Measurements from ENCODE around the gene ACAP2. TPM values are rescaled to one million over a fixed set of nuclear protein-coding genes. Genes with fewer than 3 reads are reported as not detected.

ACAP2 gene
- total and polyA plus RNA-seq, 4 donors, result 11.2 to 146 (median 38.7) TPM

DNA sequence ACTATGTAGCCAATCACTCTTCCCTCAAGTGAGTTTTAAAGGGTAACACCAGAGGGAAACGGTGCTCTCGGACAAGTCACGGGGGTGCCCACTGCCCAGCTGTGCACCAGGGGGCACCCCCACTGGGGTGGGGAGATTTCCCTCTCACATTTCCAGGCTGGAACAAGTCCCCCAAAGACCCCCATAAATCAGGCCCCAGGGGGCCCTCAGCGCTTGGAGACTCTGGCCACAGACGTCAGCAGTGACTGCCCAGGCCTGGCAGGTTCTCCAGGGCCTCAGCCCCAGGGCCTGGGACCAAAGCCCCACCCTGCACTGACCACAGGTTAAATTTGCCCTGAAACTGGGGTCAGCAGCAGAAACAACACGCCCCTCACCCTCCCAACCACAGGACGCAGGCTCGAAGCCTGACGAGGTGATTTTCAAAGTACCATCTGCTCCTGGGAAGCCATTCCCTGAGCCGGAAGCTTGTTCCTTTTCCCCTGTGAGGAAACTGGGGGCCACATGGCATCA lies 188.8 kb downstream of the ACAP2 start:
- TF ChIP-seq, protein P1, sequence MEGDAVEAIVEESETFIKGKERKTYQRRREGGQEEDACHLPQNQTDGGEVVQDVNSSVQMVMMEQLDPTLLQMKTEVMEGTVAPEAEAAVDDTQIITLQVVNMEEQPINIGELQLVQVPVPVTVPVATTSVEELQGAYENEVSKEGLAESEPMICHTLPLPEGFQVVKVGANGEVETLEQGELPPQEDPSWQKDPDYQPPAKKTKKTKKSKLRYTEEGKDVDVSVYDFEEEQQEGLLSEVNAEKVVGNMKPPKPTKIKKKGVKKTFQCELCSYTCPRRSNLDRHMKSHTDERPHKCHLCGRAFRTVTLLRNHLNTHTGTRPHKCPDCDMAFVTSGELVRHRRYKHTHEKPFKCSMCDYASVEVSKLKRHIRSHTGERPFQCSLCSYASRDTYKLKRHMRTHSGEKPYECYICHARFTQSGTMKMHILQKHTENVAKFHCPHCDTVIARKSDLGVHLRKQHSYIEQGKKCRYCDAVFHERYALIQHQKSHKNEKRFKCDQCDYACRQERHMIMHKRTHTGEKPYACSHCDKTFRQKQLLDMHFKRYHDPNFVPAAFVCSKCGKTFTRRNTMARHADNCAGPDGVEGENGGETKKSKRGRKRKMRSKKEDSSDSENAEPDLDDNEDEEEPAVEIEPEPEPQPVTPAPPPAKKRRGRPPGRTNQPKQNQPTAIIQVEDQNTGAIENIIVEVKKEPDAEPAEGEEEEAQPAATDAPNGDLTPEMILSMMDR (IDR thresholded peaks at IDR 0.05; ENCODE audit: control extremely low read depth, extremely low read depth), result no peak
- Histone ChIP-seq H3K4me1 (ENCODE audit: control insufficient read depth in 5 of 5, insufficient read depth in 5 of 5, low read length in 5 of 5) (peaks cover 0 to 51% (median 11%) of the 10 kb centered on the region in 5 donors), H3K36me3 (ENCODE audit: control insufficient read depth in 4 of 4, insufficient read depth in 4 of 4, low read length in 4 of 4) (peaks cover 0 to 3% (median under 1%) of the 10 kb centered on the region in 4 donors), H3K27me3 (ENCODE audit: control insufficient read depth in 3 of 3, insufficient read depth in 3 of 3, low read length in 2 of 3) (no peaks in the 10 kb centered on the region), H3K9ac (ENCODE audit: insufficient read depth in 1 of 2, low read length in 2 of 2) (no peak overlapping the region), H3K4me3 (no peak overlapping the region), H3K9me3 (ENCODE audit: control insufficient read depth in 4 of 4, insufficient read depth in 3 of 4, low read length in 3 of 4) (no peaks in the 10 kb centered on the region), H3K27ac (ENCODE audit: low read depth in 1 of 2, low read length in 1 of 2) (no peak overlapping the region)
- DNase-seq (peak; percentile 37 to 59 (median 44)), ATAC-seq (ENCODE audit: insufficient read depth, low FRiP score) (no peak)
- WGBS, 2 donors, result 89% methylated on average over 10 of the region's 10 CpGs

DNA sequence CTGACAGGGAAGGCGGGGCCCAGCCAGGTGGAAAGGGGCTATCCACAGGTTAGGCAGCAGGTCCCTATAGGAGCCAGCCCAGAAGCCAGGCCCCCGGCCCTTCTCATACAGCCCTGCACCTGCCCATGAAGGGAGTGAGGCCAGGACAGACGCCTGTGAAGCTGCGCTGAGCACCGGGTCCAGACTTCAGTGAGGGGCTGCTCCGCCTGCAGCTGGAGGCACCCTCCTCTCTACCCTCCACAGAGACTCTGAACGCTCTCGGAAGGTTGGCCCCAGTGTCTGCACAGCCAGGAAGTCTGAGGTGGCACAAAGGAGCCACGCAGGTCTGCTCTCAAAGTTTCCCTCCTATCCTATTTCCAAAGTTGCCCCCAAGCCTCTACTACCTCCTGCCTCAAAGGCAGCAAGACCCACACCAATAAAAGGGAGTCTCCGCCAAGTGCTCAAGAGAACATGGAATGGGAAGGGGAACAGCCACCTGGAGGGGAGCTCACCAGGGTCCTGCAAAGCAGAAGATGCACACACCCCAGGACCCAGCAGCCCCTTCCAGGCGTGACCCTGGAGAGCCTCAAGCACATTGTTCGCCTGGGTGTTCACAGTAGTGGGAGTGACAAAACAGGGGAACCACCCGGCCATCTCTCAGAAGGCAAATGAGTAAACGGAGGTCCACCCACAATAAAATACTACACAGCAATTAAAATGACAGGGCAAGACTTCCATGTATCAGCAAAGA lies 191.3 kb downstream of the ACAP2 start:
- TF ChIP-seq, protein P1 (IDR thresholded peaks at IDR 0.05; ENCODE audit: control extremely low read depth, extremely low read depth), result no peak
- no peak overlapping the region for H3K27ac ChIP-seq (ENCODE audit: low read depth in 1 of 2, low read length in 1 of 2)
- no peak for ATAC-seq (ENCODE audit: insufficient read depth, low FRiP score)

DNA sequence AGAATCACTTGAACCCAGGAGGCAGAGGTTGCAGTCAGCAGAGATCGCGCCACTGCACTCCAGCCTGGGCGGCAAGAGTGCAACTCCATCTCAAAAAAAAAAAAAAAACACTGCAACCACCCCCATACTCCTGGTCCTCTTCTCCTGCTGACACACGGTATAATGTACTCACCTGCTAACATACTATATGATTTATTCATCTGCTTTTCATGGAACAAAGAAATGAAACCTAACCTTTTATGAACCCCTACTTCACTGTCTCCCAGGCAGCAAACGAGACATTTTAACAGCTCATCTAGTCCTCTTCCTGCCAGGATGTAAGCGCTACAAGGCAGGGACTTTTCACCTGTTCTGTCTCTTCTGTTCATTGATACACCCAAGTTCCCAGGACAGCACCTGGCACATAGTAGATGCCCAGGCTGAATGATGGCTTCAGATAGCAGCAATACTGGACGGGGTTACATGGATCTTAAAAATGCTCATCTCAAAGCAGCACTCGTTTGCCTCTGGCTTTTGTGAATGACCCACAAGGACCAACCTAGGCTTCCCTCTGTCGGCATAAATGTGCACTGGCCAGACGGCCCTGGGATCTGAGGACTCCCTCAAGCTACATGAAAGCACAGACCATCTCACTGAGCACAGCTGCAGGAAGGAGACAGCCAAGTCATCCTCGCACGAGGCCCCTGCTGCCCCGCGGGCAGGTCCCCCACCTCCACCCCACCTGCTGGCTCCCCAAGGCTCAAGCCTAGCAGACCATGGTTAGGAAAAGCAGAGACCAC lies 192.2 kb downstream of the ACAP2 start:
- Histone ChIP-seq H3K4me3 (no peak overlapping the region), H3K27ac (ENCODE audit: low read depth in 1 of 2, low read length in 1 of 2) (no peak overlapping the region), H3K4me1 (ENCODE audit: control insufficient read depth in 5 of 5, insufficient read depth in 5 of 5, low read length in 5 of 5) (peaks cover 0 to 29% (median 4%) of the 10 kb centered on the region in 5 donors), H3K9ac (ENCODE audit: insufficient read depth in 1 of 2, low read length in 2 of 2) (no peak overlapping the region), H3K9me3 (ENCODE audit: control insufficient read depth in 4 of 4, insufficient read depth in 3 of 4, low read length in 3 of 4) (no peaks in the 10 kb centered on the region), H3K27me3 (ENCODE audit: control insufficient read depth in 3 of 3, insufficient read depth in 3 of 3, low read length in 2 of 3) (no peaks in the 10 kb centered on the region), H3K36me3 (ENCODE audit: control insufficient read depth in 4 of 4, insufficient read depth in 4 of 4, low read length in 4 of 4) (peaks cover 0 to 3% (median 0%) of the 10 kb centered on the region in 4 donors)
- peak in 1 of 3 donors; percentile 39 for DNase-seq
- TF ChIP-seq, protein P1 (IDR thresholded peaks at IDR 0.05; ENCODE audit: control extremely low read depth, extremely low read depth), result no peak
- 49 to 65% methylated on average over 14 of the region's 14 CpGs for WGBS, 2 donors
- no peak for ATAC-seq (ENCODE audit: insufficient read depth, low FRiP score)

More for the DNA sequence above, 191.3 kb downstream of the ACAP2 start:
- Histone ChIP-seq H3K36me3 (ENCODE audit: control insufficient read depth in 4 of 4, insufficient read depth in 4 of 4, low read length in 4 of 4) (peaks cover 0 to 3% (median under 1%) of the 10 kb centered on the region in 4 donors), H3K9ac (ENCODE audit: insufficient read depth in 1 of 2, low read length in 2 of 2) (no peak overlapping the region), H3K9me3 (ENCODE audit: control insufficient read depth in 4 of 4, insufficient read depth in 3 of 4, low read length in 3 of 4) (no peaks in the 10 kb centered on the region), H3K4me3 (no peak overlapping the region), H3K27me3 (ENCODE audit: control insufficient read depth in 3 of 3, insufficient read depth in 3 of 3, low read length in 2 of 3) (no peaks in the 10 kb centered on the region), H3K4me1 (ENCODE audit: control insufficient read depth in 5 of 5, insufficient read depth in 5 of 5, low read length in 5 of 5) (peaks cover 0 to 34% (median 4%) of the 10 kb centered on the region in 5 donors)
- DNase-seq, result no peak
- WGBS, 2 donors, result 88 to 90% methylated on average over 14 of the region's 14 CpGs
